Astrocyte of the cerebellum (primary cell): ENCODE results near the gene CREBRF.

Experiments used
- DNase-seq: peaks from one replicate; pipeline ENCODE4 v3.0.0-alpha.2; 2011; ENCODE audit warnings: low read depth
- H3K4me3 ChIP-seq: 2 replicates; pipeline ENCODE4 v1.5.1; 2011; ENCODE audit warnings: mild to moderate bottlenecking, low read depth, low read length, moderate library complexity
- in situ Hi-C: cut with HindIII; loops from 2 replicates; pipeline ENCODE4 v1.10.0; 2017; ENCODE audit warnings: low sequenced_read_pairs
- TF ChIP-seq, protein P1 (sequence below): IDR thresholded peaks from 2 replicates; pipeline ENCODE4 v1.5.1; 2012; ENCODE audit warnings: low read length, low read depth, moderate library complexity, mild to moderate bottlenecking; ENCODE audit errors: missing control alignments

The CREBRF gene

DNA sequence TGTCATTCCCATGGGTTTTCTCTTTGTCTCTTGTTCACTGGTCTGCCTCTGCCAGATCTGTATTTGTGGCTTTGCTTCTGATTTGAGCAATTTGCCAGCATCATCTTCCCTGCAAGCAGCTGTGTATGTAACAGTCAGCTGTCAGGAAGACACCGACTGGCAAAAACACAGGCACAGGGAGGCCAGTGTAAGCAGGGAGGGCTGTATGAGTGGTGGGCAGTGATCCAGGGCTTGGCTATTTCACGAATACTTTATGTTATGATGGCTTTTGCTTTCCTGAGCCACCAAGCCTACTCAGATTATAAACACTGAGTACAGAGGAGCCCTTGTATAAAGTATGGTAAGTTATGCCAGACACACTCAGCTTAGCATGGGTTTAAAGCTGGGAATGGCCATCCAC lies 99.8 kb downstream of the CREBRF start:
- TF ChIP-seq, protein P1, sequence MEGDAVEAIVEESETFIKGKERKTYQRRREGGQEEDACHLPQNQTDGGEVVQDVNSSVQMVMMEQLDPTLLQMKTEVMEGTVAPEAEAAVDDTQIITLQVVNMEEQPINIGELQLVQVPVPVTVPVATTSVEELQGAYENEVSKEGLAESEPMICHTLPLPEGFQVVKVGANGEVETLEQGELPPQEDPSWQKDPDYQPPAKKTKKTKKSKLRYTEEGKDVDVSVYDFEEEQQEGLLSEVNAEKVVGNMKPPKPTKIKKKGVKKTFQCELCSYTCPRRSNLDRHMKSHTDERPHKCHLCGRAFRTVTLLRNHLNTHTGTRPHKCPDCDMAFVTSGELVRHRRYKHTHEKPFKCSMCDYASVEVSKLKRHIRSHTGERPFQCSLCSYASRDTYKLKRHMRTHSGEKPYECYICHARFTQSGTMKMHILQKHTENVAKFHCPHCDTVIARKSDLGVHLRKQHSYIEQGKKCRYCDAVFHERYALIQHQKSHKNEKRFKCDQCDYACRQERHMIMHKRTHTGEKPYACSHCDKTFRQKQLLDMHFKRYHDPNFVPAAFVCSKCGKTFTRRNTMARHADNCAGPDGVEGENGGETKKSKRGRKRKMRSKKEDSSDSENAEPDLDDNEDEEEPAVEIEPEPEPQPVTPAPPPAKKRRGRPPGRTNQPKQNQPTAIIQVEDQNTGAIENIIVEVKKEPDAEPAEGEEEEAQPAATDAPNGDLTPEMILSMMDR, result no peak
- in situ Hi-C loops, result no loop called here
- DNase-seq, result no peak

DNA sequence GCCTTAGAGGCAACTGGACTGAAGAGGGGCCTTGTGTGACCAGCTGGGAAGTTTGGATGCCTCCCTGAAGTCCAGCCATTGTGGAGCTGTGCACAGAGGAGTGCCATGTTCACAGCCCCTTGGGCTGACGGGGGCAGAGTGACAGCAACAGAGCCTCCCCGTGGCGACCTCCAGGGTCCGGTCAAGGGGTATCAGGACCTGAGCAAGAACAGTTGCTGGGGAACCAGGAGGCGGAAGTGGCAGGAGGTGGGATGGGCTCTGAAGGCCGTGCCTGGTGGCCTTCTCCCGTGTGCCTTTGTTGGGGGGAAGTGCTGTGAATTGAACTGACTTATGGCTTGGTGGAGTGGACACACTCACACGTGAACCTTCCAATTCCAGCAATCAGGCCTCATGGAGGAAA lies 102.2 kb downstream of the CREBRF start:
- H3K4me3 ChIP-seq, result no peak overlapping the region
- TF ChIP-seq, protein P1, result no peak
- in situ Hi-C loops, result no loop called here
- no peak for DNase-seq

More for the DNA sequence above, 99.8 kb downstream of the CREBRF start:
- no peak overlapping the region for H3K4me3 ChIP-seq

DNA sequence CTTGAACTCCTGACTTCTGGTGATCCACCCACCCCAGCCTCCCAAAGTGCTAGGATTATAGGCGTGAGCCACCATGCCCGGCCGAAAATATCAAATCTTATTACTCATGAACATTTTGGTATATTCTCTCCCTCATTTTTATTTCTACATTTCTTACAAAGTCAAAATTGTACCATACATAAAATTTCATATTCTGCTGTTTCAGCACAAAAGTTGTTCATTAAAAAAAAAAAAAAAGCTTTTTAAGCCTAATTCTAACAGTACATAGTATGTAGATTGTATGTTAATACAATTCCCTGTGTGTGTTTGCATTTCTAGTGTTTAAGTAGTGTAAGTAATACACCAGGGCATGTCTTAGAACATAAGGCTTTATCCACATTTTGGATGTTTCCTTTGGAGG lies 103.1 kb downstream of the CREBRF start:
- H3K4me3 ChIP-seq, result no peak overlapping the region
- no peak for DNase-seq
- TF ChIP-seq, protein P1, result no peak
- in situ Hi-C loops, result no loop called here

DNA sequence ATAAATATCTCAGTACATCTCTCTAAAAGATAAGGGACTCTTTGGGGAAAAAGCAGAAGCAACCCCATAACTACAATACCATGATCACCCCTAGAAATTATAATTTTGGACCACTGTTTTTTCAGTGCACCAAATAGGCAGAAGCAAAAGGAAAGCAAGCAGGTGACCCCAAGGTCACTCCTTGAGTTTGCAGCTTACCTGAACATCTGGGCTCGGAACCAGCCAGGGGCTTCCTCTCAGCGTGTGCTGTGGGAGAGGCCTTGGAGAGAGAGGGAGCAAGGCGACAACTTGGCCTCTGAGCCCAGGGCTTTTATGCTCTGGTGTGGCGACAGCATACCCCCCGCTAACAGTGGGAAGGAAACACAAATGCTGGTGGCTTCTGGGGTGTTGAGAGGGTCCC lies 105.0 kb downstream of the CREBRF start:
- in situ Hi-C loops, result no loop called here
- TF ChIP-seq, protein P1, result no peak
- no peak for DNase-seq
- H3K4me3 ChIP-seq, result no peak overlapping the region

DNA sequence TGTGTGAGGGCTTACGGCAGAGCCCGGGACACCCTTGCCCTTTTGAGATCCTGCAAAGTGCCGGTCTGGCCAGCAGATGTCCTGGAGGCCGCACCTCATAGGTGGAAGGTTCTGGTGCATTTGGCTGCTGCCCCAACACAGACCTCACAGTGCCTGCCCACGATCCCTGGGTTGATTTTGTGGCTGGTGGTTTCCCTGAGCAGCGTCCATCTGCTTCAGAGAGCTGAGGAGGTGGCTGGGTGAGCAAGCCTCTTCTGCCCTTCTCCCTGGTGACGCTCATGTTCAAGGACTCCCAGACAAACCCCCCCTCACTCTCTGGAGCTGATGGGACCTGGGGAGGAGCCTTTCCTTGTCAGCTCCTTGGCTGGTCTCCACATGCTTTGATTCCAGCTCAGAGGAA lies 107.1 kb downstream of the CREBRF start:
- DNase-seq, result no peak
- H3K4me3 ChIP-seq, result no peak overlapping the region
- in situ Hi-C loops, result no loop called here
- TF ChIP-seq, protein P1, result no peak

DNA sequence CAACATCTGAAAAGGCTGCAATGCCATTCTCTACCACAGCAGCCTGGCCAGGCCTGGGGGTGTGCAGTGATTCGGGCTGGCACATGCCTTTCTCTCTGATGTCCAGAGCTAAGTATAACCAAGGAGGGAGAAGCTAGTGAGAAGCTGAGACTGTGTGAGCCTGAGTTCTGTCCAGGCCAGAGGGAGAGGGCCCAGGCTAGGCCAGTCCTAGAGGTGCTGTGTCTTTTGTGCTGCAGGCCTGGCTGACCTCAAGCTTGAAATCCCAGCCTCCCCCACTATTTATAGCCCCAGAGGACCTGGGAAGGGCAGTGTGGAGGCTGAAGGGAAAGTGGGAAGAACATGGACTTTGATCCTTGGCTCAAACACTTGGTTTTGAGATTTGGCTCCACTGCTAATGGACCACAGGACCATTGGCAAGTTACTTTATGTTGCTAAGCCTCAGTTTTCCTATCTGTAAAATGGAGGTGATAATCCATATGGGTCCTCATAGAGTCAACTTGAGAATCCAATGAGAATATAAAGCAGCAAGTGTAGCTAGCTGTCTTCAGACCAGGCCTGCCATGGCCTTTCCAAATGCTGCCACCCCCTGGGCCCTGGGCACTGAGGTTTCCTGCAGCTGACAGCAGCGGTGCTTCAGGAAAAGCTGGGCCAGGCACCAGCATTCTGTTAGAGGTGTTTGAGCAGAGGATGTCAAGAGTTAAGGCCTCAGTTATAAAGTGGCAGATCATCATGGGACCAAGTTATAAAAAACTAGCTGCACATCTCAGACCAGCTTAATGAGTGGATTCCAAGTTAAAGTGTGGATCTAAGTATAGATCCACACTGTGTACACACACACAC lies 109.2 kb downstream of the CREBRF start:
- no peak overlapping the region for H3K4me3 ChIP-seq
- in situ Hi-C loops, result no loop called here
- TF ChIP-seq, protein P1, result no peak
- DNase-seq, result no peak
